T-helper 9 cell (primary cell): ENCODE measurements around the gene ZNF367.

Experiments
- DNase-seq: peaks from one replicate; pipeline ENCODE4 v3.0.0-alpha.2; 2020

ZNF367 gene

GRCh38 chr9:96436456-96437126 is 18.4 kb upstream of the ZNF367 start:
- DNase-seq, result no peak

- DNase-seq, result no peak
These were observed 17.9 kb upstream of the ZNF367 start for GRCh38 chr9:96436063-96436455.

DNA sequence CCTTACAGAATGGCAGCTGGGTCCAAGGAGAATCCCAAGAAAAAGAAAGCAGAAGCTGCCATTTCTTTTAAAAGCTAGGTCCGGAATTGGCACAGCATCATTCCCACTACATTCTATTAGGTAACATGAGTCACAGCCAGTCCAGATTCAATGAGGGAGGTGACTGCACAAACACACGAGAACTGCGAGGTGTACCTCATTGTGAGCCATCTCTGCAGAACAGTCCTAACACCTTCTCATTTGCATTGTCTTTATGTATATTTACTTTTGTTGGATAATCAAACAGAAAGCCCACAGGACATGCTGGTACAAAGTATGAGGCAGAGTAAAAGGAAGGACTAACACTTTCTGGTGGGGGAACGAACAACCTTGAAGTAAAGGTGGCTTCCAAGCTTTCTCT is 17.2 kb upstream of the ZNF367 start:
- DNase-seq, result no peak

DNA sequence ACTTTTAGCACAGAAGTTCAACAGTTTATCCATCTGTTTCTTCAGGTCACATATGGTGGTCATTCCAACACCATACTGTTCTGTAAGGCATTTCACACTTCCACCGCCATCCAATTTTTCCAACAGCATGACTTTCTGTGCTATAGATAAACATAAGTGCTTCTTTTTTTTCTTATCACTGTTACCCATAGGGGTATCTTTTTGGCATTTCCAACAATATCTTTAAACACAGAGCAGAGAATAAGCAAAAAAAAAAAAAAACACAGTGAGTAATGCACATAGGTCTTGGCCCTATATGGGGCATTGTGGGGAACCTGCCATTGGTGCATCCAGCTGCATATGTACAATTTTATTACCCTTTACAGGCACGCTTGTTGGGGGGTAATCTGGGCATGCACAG is 12.2 kb upstream of the ZNF367 start:
- no peak for DNase-seq

DNA sequence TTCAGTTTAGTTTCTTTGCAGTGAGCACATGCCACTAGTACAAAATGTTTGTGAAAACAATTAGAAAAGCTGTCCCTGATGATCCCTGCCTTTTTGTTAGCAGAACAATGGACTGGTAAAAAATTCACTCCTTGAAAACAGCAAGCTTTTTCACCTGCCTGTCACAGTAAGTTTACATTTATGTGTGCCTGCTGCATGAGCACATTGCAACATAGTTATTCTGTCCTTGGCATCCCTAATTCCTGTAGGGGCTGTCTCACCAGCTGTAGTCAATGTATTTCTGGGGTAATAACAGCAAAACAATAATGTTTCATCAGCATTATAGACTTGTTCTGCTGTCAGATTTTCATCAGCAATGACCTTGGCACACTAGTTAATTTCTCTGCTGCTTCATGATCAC is 11.6 kb upstream of the ZNF367 start:
- DNase-seq, result no peak

- no peak for DNase-seq
These were observed 7.5 kb upstream of the ZNF367 start for GRCh38 chr9:96425500-96426169.

DNA sequence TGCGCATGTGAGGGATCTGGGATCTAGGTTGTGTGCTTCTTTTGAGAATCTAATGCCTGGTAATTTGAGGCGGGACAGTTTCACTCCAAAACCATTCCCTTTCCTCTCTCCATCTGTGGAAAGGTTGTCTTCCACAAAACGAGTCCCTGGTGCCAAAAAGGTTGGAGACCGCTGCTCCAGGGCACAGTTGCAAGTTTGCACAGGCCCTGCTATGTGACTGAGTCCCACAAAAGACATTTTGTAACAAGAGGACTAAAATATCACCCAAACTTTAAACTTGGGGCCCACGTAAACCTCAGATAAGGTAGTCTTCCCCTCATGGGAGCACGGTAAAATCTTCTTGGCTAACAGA is 5.8 kb upstream of the ZNF367 start:
- DNase-seq, result no peak

DNA sequence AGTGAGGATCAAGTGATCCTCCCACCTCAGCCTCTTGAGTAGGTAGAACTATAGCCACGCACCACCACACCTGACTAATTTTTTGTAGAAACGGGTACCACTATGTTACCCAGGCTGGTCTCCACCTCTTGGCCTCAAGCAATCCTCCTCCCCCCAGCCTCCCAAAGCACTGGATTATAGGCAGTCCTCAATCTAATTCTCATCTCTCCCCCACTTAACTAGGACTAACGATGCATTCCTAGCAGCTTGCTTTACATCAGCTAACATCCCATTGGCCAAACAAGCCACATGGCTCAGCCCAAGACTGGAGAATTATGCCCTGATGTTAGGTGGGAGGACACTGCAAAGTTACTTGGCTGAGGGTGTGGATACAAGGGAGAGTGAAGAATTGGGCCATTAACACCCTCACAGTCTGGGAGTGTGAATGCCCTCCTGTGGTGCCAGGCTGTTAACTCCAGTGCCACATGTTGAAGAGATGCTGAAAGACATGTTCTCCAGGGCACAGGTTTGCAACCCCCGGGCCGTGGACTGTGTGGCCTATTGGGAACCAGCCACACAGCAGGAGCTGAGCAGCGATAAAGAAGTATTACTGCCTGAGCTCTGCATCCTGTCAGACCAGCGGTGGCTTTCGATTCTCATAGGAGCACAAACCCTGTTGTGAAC is 5.3 kb upstream of the ZNF367 start:
- no peak for DNase-seq

GRCh38 chr9:96420468-96421219 is 2.5 kb upstream of the ZNF367 start:
- DNase-seq, result no peak

- no peak for DNase-seq
These were observed 1.5 kb upstream of the ZNF367 start for GRCh38 chr9:96419691-96419969.

- peak; percentile 32 for DNase-seq
These were observed 935 bp upstream of the ZNF367 start for GRCh38 chr9:96418920-96419690.

DNA sequence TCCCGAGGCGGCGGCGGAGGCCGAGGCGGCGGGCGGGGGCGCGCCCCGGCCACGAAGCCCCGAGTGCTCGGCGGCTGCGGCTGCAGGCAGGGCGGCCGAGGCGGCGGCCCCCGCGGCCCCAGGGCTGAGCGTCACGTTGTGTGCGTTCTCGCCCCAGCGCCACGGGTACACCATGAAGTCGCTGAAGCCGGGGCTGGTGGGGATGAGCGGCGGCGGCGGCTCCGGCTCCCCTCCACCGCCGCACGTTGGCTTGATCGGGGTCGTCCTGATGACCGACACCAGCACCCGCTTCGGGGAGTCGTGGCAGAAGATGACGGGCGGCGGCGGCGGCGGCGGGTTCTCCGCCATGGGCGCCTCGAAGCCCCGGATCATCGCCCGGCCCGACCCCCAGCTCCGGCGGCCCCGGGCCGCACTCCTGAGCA is 498 bp downstream of the ZNF367 start:
- DNase-seq, result no peak

DNA sequence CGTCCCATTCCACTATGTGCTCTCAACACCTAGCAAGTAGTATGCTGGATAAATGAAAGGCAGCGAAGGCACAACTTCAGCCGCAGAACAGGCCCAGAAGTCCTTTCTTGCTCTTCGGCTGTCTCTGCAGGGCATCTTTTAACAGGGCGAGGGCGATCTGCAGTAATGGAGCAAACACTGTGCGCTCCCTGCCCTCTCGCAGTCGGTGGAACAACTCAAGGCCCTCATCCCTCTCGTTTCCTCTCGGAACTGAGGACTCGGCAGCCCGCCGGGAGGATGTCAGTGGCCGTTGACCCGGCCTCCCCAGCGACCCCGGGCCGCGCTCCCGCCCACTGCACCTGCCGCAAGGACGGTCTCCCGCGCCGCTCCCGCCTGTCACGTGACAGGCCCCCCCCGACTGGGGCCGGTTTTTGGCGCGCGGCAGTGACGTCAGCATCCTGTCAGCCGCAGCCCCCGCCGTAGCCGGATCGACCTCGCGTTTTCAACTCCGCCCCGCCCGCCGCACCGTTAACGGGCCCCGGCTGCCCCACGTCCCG is 1.1 kb downstream of the ZNF367 start:
- peak; percentile 92 for DNase-seq

GRCh38 chr9:96413302-96414221 is 4.6 kb downstream of the ZNF367 start:
- no peak for DNase-seq

DNA sequence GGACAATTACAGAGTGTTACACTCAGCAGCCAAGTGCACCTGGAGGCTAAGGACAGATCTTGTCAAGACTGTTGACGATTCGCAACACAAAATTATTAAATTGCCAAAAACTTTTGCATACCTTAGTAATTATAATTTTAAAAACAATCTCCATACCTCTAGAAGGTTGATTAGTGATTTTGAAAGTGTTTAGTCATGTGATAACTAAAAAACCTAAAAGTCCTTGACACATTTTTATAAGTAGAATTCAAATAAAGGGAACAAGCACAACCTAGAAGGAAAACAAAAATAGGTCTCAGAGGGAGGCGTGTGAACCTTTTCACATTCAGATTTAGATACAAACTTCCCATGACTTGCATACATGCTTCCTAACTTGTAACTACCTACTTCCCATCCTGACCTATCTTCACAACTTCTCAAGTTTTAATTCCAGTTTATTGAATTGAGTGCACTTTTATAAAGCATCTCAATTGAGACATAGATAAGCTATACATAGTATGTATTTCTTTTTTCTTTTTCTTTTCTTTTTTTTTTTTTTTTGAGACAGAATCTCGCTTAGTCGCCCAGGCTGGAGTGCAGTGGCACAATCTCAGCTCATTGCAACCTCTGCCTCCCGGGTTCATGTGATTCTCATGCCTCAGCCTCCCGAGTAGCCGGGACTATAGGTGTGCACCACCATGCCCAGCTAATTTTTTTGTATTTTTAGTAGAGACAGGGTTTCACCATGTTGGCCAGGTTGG is 5.8 kb downstream of the ZNF367 start:
- DNase-seq, result no peak

GRCh38 chr9:96411129-96411838 is 6.9 kb downstream of the ZNF367 start:
- no peak for DNase-seq

DNA sequence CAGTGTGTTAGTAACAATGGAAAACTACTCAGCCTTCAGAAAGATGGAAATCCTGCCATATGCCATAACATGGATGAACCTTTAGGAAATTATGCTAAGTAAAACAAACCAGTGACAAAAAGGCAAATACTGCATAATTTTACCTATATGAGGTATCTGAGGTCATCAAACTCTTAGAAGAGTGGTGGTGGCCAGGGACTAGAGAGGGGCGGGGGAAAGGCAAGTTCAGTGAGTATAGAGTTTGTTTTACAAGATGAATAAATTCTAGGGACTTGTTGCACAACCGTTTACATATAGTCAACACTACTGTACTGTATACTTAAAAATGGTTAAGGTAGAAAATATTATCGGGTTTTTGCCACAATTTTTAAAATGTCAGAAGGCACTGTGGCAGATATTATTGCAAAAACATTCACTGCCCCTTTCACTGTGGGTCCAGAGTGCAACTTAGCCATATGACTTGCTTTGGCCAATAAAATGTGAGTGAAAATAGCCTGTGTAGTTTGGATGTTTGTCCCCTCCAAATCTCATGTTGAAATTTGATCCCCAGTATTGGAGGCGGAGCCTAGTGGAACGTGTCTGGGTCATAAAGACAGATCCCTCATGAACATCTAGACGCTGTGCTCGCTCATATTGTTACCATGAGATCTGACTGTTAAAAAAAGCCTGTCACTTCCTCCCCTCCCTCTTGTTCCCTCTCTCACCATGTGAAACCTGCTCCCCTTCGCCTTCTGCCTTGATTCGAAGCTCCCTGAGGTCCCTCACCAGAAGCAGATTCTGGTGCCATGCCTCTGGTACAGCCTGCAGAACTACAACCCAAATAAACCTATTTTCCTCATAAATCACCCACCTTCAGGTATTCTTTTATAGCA is 9.5 kb downstream of the ZNF367 start:
- no peak for DNase-seq

DNA sequence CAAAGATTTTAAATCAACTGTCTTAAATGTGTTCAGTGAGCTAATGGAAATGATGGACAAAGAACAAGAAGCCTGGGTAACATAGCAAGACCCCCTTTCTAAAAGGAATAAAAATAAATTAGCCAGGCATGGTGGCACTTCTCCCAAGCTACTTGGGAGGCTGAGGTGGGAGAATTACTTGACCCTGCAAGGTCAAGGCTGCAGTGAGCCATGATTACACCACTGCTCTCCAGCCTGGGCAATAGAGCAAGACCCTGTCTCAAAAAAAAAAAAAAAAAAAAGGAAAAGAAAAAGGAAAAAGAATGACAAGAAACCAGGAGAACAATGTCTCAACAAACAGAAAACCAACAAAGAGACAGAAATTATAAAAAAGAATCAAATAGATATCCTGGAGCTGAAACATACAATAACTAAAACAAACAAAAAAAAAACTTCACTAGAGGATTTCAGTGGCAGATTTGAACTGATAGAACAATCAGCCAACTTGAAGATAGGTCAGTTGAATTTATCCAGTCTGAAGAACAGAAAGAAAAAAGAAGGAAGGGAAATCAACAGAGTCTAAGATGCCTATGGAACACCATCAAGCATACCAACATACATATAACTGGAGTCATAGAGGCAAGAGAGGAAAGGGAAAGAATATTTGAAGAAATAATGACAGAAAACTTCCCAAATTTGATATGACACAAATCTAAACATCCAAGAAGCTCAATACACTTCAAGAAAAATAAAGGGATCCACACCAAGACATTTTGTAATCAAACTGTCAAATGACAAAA is 17.8 kb downstream of the ZNF367 start:
- DNase-seq, result no peak

GRCh38 chr9:96399325-96399633 is 18.9 kb downstream of the ZNF367 start:
- no peak for DNase-seq
